HCT116 (cell line): ENCODE measurements around the gene MUC20.

Experiments used
- CEBPB ChIP-seq: IDR thresholded peaks from 2 replicates; pipeline ENCODE4 v1.6.1; 2012; ENCODE audit warnings: low read depth
- EZH2phosphoT487 ChIP-seq: fragments of 200-600 bp; IDR thresholded peaks from 2 replicates; pipeline ENCODE4 v1.6.1; 2018; ENCODE audit warnings: antibody characterized with exemption, borderline replicate concordance
- POLR2A ChIP-seq: IDR thresholded peaks from 2 replicates; pipeline ENCODE4 v1.7.0; 2011; ENCODE audit warnings: borderline replicate concordance; ENCODE audit not compliant: insufficient read depth, insufficient read length; ENCODE audit errors: extremely low read depth
- POLR2AphosphoS5 ChIP-seq: IDR thresholded peaks from 2 replicates; pipeline ENCODE4 v1.6.1; 2011; ENCODE audit warnings: mild to moderate bottlenecking, low read depth, low read length, moderate library complexity
- ZFX ChIP-seq: fragments of 450-650 bp; IDR thresholded peaks from 2 replicates; pipeline ENCODE4 v1.6.1; 2017
- TF ChIP-seq, protein P1 (sequence below): IDR thresholded peaks from 2 replicates; pipeline ENCODE4 v1.6.1; 2012; ENCODE audit warnings: low read depth
- TF ChIP-seq, protein P2 (sequence below), 3 experiments: fragments of 200-600 bp in 1 of 3; sonication (generic) in 1 of 3; IDR thresholded peaks in 2 of 3; conservative IDR thresholded peaks in 1 of 3; 2 replicates each; pipeline ENCODE4 v1.5.1; 2012 to 2017; ENCODE audit warnings: low read depth in 2 of 3, low read length in 2 of 3, antibody characterized with exemption in 1 of 3, borderline replicate concordance in 1 of 3, control low read depth in 1 of 3, mild to moderate bottlenecking in 1 of 3, mixed read lengths in 1 of 3, mixed run types in 1 of 3, moderate library complexity in 1 of 3; ENCODE audit not compliant: insufficient read depth in 1 of 3

DNA sequence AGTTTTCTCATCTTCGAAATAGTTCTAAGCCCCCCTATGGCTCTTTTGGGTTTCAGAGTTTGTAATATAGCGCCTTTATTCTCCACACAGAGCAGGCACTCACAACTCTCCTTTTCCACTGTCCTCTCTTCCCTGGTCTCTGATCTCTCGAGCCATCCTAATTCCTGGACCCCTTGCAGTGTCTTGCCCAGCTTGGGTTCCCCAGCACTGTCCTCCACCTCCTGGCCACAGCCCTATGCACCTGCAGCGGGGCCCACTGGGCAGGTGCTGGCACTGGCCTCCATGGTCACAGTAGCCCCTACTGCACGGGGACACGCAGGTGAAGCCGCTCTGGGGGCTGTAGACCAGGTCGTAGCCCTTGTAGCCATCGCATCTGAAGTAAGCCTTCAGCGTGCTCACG is 27.9 kb downstream of the MUC20 start:
- TF ChIP-seq, protein P1, sequence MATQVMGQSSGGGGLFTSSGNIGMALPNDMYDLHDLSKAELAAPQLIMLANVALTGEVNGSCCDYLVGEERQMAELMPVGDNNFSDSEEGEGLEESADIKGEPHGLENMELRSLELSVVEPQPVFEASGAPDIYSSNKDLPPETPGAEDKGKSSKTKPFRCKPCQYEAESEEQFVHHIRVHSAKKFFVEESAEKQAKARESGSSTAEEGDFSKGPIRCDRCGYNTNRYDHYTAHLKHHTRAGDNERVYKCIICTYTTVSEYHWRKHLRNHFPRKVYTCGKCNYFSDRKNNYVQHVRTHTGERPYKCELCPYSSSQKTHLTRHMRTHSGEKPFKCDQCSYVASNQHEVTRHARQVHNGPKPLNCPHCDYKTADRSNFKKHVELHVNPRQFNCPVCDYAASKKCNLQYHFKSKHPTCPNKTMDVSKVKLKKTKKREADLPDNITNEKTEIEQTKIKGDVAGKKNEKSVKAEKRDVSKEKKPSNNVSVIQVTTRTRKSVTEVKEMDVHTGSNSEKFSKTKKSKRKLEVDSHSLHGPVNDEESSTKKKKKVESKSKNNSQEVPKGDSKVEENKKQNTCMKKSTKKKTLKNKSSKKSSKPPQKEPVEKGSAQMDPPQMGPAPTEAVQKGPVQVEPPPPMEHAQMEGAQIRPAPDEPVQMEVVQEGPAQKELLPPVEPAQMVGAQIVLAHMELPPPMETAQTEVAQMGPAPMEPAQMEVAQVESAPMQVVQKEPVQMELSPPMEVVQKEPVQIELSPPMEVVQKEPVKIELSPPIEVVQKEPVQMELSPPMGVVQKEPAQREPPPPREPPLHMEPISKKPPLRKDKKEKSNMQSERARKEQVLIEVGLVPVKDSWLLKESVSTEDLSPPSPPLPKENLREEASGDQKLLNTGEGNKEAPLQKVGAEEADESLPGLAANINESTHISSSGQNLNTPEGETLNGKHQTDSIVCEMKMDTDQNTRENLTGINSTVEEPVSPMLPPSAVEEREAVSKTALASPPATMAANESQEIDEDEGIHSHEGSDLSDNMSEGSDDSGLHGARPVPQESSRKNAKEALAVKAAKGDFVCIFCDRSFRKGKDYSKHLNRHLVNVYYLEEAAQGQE, result no peak
- no peak for TF ChIP-seq CEBPB
- TF ChIP-seq POLR2AphosphoS5, result no peak
- no peak for TF ChIP-seq POLR2A
- TF ChIP-seq, protein P2, sequence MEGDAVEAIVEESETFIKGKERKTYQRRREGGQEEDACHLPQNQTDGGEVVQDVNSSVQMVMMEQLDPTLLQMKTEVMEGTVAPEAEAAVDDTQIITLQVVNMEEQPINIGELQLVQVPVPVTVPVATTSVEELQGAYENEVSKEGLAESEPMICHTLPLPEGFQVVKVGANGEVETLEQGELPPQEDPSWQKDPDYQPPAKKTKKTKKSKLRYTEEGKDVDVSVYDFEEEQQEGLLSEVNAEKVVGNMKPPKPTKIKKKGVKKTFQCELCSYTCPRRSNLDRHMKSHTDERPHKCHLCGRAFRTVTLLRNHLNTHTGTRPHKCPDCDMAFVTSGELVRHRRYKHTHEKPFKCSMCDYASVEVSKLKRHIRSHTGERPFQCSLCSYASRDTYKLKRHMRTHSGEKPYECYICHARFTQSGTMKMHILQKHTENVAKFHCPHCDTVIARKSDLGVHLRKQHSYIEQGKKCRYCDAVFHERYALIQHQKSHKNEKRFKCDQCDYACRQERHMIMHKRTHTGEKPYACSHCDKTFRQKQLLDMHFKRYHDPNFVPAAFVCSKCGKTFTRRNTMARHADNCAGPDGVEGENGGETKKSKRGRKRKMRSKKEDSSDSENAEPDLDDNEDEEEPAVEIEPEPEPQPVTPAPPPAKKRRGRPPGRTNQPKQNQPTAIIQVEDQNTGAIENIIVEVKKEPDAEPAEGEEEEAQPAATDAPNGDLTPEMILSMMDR (IDR thresholded peaks at IDR 0.05 in 2 of 3, conservative IDR thresholded peaks at IDR 0.05 in 1 of 3; ENCODE audit: borderline replicate concordance in 1 of 3, insufficient read depth in 1 of 3, low read depth in 2 of 3, low read length in 2 of 3), result no peak
- TF ChIP-seq EZH2phosphoT487, result no peak
- no peak for TF ChIP-seq ZFX
